OCI-LY7 (cell line): Measurements from ENCODE around the gene OLFM3. TPM values are rescaled to one million over a fixed set of nuclear protein-coding genes. Genes with fewer than 3 reads are reported as not detected.

Experiments used
- BruUV-seq: library from RNA; stranded (reverse); fragments of 400-500 nt; replicated peaks from 2 replicates; lab custom pipeline; 2021; lab: Mats Ljungman, UMichigan
- CTCF ChIA-PET: fragments of 300-600 bp; sonication (Branson Sonifier 250); formaldehyde crosslinking; loops from one replicate; lab custom pipeline; 2022; ENCODE audit warnings: antibody characterized with exemption; ENCODE audit not compliant: unreplicated experiment; lab: Charles Lee
- POLR2A ChIA-PET: fragments of 300-600 bp; sonication (Branson Sonifier 250); formaldehyde crosslinking; loops from one replicate; lab custom pipeline; 2022; ENCODE audit warnings: antibody characterized with exemption; lab: Charles Lee
- DNase-seq: peaks from one replicate; pipeline ENCODE4 v3.0.0-alpha.2; 2015; ENCODE audit warnings: low spot score
- H2AFZ ChIP-seq: fragments of 200-600 bp; sonication (generic), shearing (Covaris generic); 2 replicates; pipeline ENCODE4 v1.6.1; 2014; ENCODE audit warnings: mild to moderate bottlenecking, antibody characterized with exemption, low read length, moderate library complexity
- H3K27ac ChIP-seq: fragments of 200-600 bp; sonication (generic); 2 replicates; pipeline ENCODE4 v1.5.1; 2014; ENCODE audit warnings: mixed run types, low read depth, mild to moderate bottlenecking, moderate library complexity, low read length, inconsistent platforms; ENCODE audit not compliant: poor library complexity, severe bottlenecking
- H3K36me3 ChIP-seq: fragments of 200-600 bp; sonication (generic); 2 replicates; pipeline ENCODE4 v1.6.1; 2014; ENCODE audit warnings: mild to moderate bottlenecking, antibody characterized with exemption, low read length, moderate library complexity, mixed read lengths; ENCODE audit not compliant: insufficient read depth
- H3K4me1 ChIP-seq: fragments of 200-600 bp; sonication (generic); 2 replicates; pipeline ENCODE4 v1.5.1; 2014; ENCODE audit warnings: mild to moderate bottlenecking, low read length; ENCODE audit not compliant: insufficient read depth, poor library complexity, severe bottlenecking
- H3K4me2 ChIP-seq: fragments of 200-600 bp; sonication (generic); 2 replicates; pipeline ENCODE4 v1.6.1; 2014; ENCODE audit warnings: mild to moderate bottlenecking, low read length
- H3K4me3 ChIP-seq: fragments of 200-600 bp; sonication (generic); 2 replicates; pipeline ENCODE4 v1.5.1; 2014; ENCODE audit warnings: mild to moderate bottlenecking, low read depth, low read length; ENCODE audit not compliant: poor library complexity, severe bottlenecking
- H3K79me2 ChIP-seq: fragments of 200-600 bp; sonication (generic); 2 replicates; pipeline ENCODE4 v1.6.1; 2016; ENCODE audit warnings: low read depth, mild to moderate bottlenecking, low read length, moderate library complexity, mixed read lengths; ENCODE audit not compliant: insufficient read depth
- H3K9me2 ChIP-seq: fragments of 200-600 bp; sonication (generic); 2 replicates; pipeline ENCODE4 v1.6.1; 2016; ENCODE audit warnings: mild to moderate bottlenecking, low read length, mixed read lengths; ENCODE audit not compliant: insufficient read depth
- H3K9me3 ChIP-seq: fragments of 200-600 bp; sonication (generic); 2 replicates; pipeline ENCODE4 v1.6.1; 2014; ENCODE audit warnings: mild to moderate bottlenecking, mixed run types, low read length, mixed read lengths
- H4K20me1 ChIP-seq: fragments of 200-600 bp; sonication (generic); 2 replicates; pipeline ENCODE4 v1.6.1; 2014; ENCODE audit warnings: mild to moderate bottlenecking, antibody characterized with exemption, low read length, moderate library complexity, mixed read lengths; ENCODE audit not compliant: insufficient read depth
- EZH2phosphoT487 ChIP-seq: fragments of 200-600 bp; sonication (generic); IDR thresholded peaks from 2 replicates; pipeline ENCODE4 v1.6.1; 2018; ENCODE audit warnings: low read depth, borderline replicate concordance, mild to moderate bottlenecking, mixed run types, antibody characterized with exemption, low read length, moderate library complexity, mixed read lengths
- intact Hi-C: fragments of 100-400 bp; cut with micrococcal nuclease; formaldehyde crosslinking; loops from one replicate; pipeline ENCODE4 v1.10.0; 2022; ENCODE audit not compliant: unreplicated experiment
- small RNA-seq: library from RNA; depleted of rRNA; stranded (forward); fragments of <200 nt; gene quantifications from one replicate; pipeline ENCODE3, GENCODE V24; 2014
- total RNA-seq, 2 experiments: library from RNA; depleted of rRNA in 1 of 2; stranded (reverse); fragments of >200 nt in 1 of 2; shearing (Covaris generic) in 1 of 2; gene quantifications; 2 replicates each; pipeline ENCODE4 v1.2.3, GENCODE V29; 2014 to 2022
- TF ChIP-seq, protein P1 (sequence below): fragments of 200-600 bp; sonication (generic); conservative IDR thresholded peaks from 2 replicates; pipeline ENCODE4 v1.5.1; 2014; ENCODE audit warnings: mild to moderate bottlenecking, antibody characterized with exemption, low read length, moderate library complexity, mixed read lengths

OLFM3 gene
- total RNA-seq, 2 experiments from 2014 or later = not detected

DNA sequence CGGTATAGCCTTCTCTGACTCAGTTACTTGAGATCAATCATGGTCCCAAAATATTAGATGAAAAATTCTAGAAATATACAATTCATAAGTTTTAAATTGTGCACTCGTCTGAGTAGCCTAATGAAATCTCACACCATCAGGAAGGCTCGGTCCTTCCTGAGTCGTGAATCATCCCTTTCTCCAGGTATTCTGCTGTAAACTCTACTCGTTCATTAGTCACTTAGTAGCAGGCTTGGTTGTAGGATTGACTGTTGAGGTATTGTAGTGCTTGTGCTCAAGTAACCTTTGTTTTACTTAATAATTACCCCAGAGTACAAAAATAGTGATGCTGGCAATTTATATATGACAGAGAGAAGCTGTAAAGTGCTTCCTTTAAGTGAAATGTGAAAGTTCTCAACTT, 238.7 kb downstream of the OLFM3 start:
- H4K20me1 ChIP-seq = no peaks in the 10 kb centered on the region
- H3K9me3 ChIP-seq = no peaks in the 10 kb centered on the region
- TF ChIP-seq EZH2phosphoT487 = no peak
- TF ChIP-seq, protein P1, sequence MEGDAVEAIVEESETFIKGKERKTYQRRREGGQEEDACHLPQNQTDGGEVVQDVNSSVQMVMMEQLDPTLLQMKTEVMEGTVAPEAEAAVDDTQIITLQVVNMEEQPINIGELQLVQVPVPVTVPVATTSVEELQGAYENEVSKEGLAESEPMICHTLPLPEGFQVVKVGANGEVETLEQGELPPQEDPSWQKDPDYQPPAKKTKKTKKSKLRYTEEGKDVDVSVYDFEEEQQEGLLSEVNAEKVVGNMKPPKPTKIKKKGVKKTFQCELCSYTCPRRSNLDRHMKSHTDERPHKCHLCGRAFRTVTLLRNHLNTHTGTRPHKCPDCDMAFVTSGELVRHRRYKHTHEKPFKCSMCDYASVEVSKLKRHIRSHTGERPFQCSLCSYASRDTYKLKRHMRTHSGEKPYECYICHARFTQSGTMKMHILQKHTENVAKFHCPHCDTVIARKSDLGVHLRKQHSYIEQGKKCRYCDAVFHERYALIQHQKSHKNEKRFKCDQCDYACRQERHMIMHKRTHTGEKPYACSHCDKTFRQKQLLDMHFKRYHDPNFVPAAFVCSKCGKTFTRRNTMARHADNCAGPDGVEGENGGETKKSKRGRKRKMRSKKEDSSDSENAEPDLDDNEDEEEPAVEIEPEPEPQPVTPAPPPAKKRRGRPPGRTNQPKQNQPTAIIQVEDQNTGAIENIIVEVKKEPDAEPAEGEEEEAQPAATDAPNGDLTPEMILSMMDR = no peak
- DNase-seq = no peak
- no peak overlapping the region for H3K4me2 ChIP-seq
- no peaks in the 10 kb centered on the region for H3K79me2 ChIP-seq
- ChIA-PET POLR2A (interaction anchor here (0.6 to 1.0 kb wide), 2 partner anchors 11 to 185 kb away, joined by 3 to 5 read pairs; no protein-coding TSS in a partner anchor), CTCF (no interaction called here)
- no peaks in the 10 kb centered on the region for H3K4me1 ChIP-seq
- no peak overlapping the region for H3K4me3 ChIP-seq
- no peaks in the 10 kb centered on the region for H3K9me2 ChIP-seq
- H3K36me3 ChIP-seq = no peaks in the 10 kb centered on the region
- no TSS peak for BruUV-seq
- intact Hi-C loops = no loop called here
- H2AFZ ChIP-seq = no peak overlapping the region
- H3K27ac ChIP-seq = no peak overlapping the region

DNA sequence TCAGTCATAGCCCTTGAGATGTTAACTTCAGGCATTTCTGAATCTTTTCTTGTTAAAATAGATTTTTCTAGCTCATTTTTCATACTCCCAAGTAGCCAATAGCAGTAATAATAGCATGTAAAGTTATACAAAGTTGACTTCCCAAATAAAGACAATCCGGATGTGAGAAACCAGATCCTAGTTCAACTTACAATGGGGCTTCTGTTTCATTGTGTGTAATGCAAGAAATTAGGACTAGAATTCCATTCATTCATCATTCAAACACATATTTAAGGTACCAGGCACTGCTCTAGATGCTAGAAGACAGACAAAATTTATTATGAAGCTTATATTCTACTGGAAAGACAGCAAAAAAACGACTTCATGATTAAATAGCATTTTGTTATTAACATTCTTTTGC, 240.3 kb downstream of the OLFM3 start:
- H3K4me2 ChIP-seq = no peak overlapping the region
- no peaks in the 10 kb centered on the region for H3K79me2 ChIP-seq
- no peak for DNase-seq
- no TSS peak for BruUV-seq
- intact Hi-C loops = no loop called here
- no peak overlapping the region for H2AFZ ChIP-seq
- no peak overlapping the region for H3K27ac ChIP-seq
- no peaks in the 10 kb centered on the region for H3K4me1 ChIP-seq
- CTCF ChIA-PET = no interaction called here
- no peak overlapping the region for H3K4me3 ChIP-seq
- H4K20me1 ChIP-seq = no peaks in the 10 kb centered on the region
- H3K36me3 ChIP-seq = no peaks in the 10 kb centered on the region
- no peaks in the 10 kb centered on the region for H3K9me2 ChIP-seq
- no peak for TF ChIP-seq EZH2phosphoT487
- TF ChIP-seq, protein P1 = no peak
- no peaks in the 10 kb centered on the region for H3K9me3 ChIP-seq
- POLR2A ChIA-PET = interaction anchor here (0.6 to 1.0 kb wide), 2 partner anchors 12 to 180 kb away, joined by 3 to 4 read pairs; no protein-coding TSS in a partner anchor

Small RNA genes within 50 kb of the gene (small RNA-seq; reads per million reads assigned to genes)
- not detected for gene RNU6-352P
